SK-N-SH (cell line): ENCODE measurements around the gene PRRT2. TPM values are rescaled to one million over a fixed set of nuclear protein-coding genes. Genes with fewer than 3 reads are reported as not detected.

Experiments
- CTCF ChIA-PET: fragments of 300-600, 350-600 bp; formaldehyde crosslinking; extraction: SDS; loops from one replicate; lab custom pipeline; 2021; lab: Yijun Ruan, JAX
- POLR2A ChIA-PET: fragments of 350-600 bp; sonication (Branson Sonifier 250); formaldehyde crosslinking; extraction: SDS; loops from one replicate; lab custom pipeline; 2020; ENCODE audit warnings: antibody characterized with exemption, inconsistent platforms; lab: Yijun Ruan, JAX
- DNase-seq: peaks from one replicate; pipeline ENCODE4 v3.0.0; 2012
- H2AFZ ChIP-seq: fragments of 200-600 bp; sonication (generic); 2 replicates; pipeline ENCODE4 v1.8.1; 2016; ENCODE audit warnings: antibody characterized with exemption, mild to moderate bottlenecking, low read depth
- H3F3A ChIP-seq: fragments of 200-600 bp; sonication (generic); replicated peaks from 2 replicates; pipeline ENCODE3; 2016; ENCODE audit warnings: antibody characterized with exemption, mild to moderate bottlenecking; ENCODE audit not compliant: insufficient read depth
- H3K27ac ChIP-seq, 2 experiments: fragments of 200-500 bp in 1 of 2; fragments of 200-600 bp in 1 of 2; sonication (Bioruptor generic) in 1 of 2; sonication (generic), shearing (Covaris generic) in 1 of 2; 2 replicates each; pipeline versions ENCODE4 v1.5.1 to v1.6.1; 2014 to 2016; ENCODE audit warnings: low read depth in 2 of 2, inconsistent platforms in 1 of 2, low read length in 1 of 2, mild to moderate bottlenecking in 1 of 2, mixed read lengths in 1 of 2
- H3K27me3 ChIP-seq: fragments of 200-600 bp; sonication (generic), shearing (Covaris generic); 2 replicates; pipeline ENCODE4 v1.6.1; 2016; ENCODE audit warnings: mixed run types; ENCODE audit not compliant: insufficient read depth
- H3K36me3 ChIP-seq, 2 experiments: fragments of 200-500 bp in 1 of 2; fragments of 200-600 bp in 1 of 2; sonication (Bioruptor generic) in 1 of 2; sonication (generic) in 1 of 2; replicated peaks in 1 of 2; 2 replicates each; pipeline versions ENCODE3 to v1.5.1; 2014 to 2016; ENCODE audit warnings: low read length in 1 of 2, mild to moderate bottlenecking in 1 of 2; ENCODE audit not compliant: insufficient read depth in 2 of 2, control insufficient read depth in 1 of 2
- H3K4me1 ChIP-seq, 2 experiments: fragments of 200-500 bp in 1 of 2; fragments of 200-600 bp in 1 of 2; sonication (Bioruptor generic) in 1 of 2; sonication (generic), shearing (Covaris generic) in 1 of 2; 2 replicates each; pipeline versions ENCODE4 v1.5.1 to v1.6.1; 2014 to 2016; ENCODE audit warnings: low read depth in 1 of 2, low read length in 1 of 2, mixed run types in 1 of 2; ENCODE audit not compliant: insufficient read depth in 2 of 2, control insufficient read depth in 1 of 2
- H3K4me2 ChIP-seq: fragments of 200-600 bp; sonication (generic), shearing (Covaris generic); 2 replicates; pipeline ENCODE4 v1.6.1; 2017; ENCODE audit warnings: mixed run types
- H3K4me3 ChIP-seq, 2 experiments: fragments of 200-500 bp in 1 of 2; fragments of 200-600 bp in 1 of 2; sonication (Bioruptor generic) in 1 of 2; sonication (generic), shearing (Covaris generic) in 1 of 2; 2 replicates each; pipeline versions ENCODE4 v1.5.1 to v1.8.1; 2014 to 2016; ENCODE audit warnings: low read depth in 2 of 2, inconsistent platforms in 1 of 2, low read length in 1 of 2, mild to moderate bottlenecking in 1 of 2, mixed read lengths in 1 of 2, moderate library complexity in 1 of 2
- H3K79me2 ChIP-seq: fragments of 200-600 bp; sonication (generic); 2 replicates; pipeline ENCODE4 v1.8.1; 2017; ENCODE audit warnings: mild to moderate bottlenecking; ENCODE audit not compliant: insufficient read depth
- H3K9ac ChIP-seq: fragments of 200-600 bp; sonication (generic); 2 replicates; pipeline ENCODE4 v1.6.1; 2017; ENCODE audit warnings: mixed run types
- H3K9me2 ChIP-seq: fragments of 200-600 bp; sonication (generic); 2 replicates; pipeline ENCODE4 v1.6.1; 2017; ENCODE audit warnings: mixed run types
- H3K9me3 ChIP-seq: fragments of 200-600 bp; sonication (generic); 2 replicates; pipeline ENCODE4 v1.6.1; 2017; ENCODE audit warnings: mixed run types, mild to moderate bottlenecking, moderate library complexity
- H4K20me1 ChIP-seq: fragments of 200-600 bp; sonication (generic); 2 replicates; pipeline ENCODE4 v1.6.1; 2017; ENCODE audit warnings: mild to moderate bottlenecking, mixed run types; ENCODE audit not compliant: insufficient read depth
- CTCF ChIP-seq: fragments of 200-600 bp; sonication (generic); IDR thresholded peaks from 2 replicates; pipeline ENCODE4 v1.6.1; 2017; ENCODE audit warnings: antibody characterized with exemption, mild to moderate bottlenecking, moderate library complexity
- EP300 ChIP-seq, 2 experiments: IDR thresholded peaks; 2 replicates each; pipeline versions ENCODE4 v1.4.0 to v1.6.1; 2012; ENCODE audit warnings: borderline replicate concordance in 1 of 2, low read depth in 1 of 2, low read length in 1 of 2
- FOXJ3 ChIP-seq: sonication (generic); formaldehyde crosslinking; IDR thresholded peaks from 2 replicates; pipeline ENCODE4 v1.5.1; 2020; ENCODE audit warnings: mild to moderate bottlenecking, missing genetic modification reagents
- FOXM1 ChIP-seq: IDR thresholded peaks from 2 replicates; pipeline ENCODE4 v1.4.0; 2012; ENCODE audit warnings: low read depth, mild to moderate bottlenecking
- GABPA ChIP-seq: IDR thresholded peaks from 2 replicates; pipeline ENCODE4 v1.4.0; 2012; ENCODE audit warnings: low read depth, mild to moderate bottlenecking
- MAX ChIP-seq: IDR thresholded peaks from 2 replicates; pipeline ENCODE4 v1.4.0; 2012; ENCODE audit warnings: low read depth
- MXI1 ChIP-seq: IDR thresholded peaks from 2 replicates; pipeline ENCODE4 v1.6.1; 2012; ENCODE audit warnings: mild to moderate bottlenecking, low read depth, low read length, improper control_type of control experiment
- NRF1 ChIP-seq: IDR thresholded peaks from 2 replicates; pipeline ENCODE4 v1.6.1; 2012; ENCODE audit warnings: low read depth, mild to moderate bottlenecking, low read length
- PBX3 ChIP-seq: IDR thresholded peaks from 2 replicates; pipeline ENCODE4; 2012
- POLR2AphosphoS5 ChIP-seq: IDR thresholded peaks from 2 replicates; pipeline ENCODE4 v1.6.1; 2012; ENCODE audit warnings: low read depth, low read length
- RAD21 ChIP-seq: IDR thresholded peaks from 2 replicates; pipeline ENCODE4 v1.6.1; 2012; ENCODE audit warnings: mild to moderate bottlenecking, low read length
- RCOR1 ChIP-seq: fragments of 150-350 bp; IDR thresholded peaks from 2 replicates; pipeline ENCODE4 v1.6.1; 2017; ENCODE audit warnings: antibody characterized with exemption, low read length
- REST ChIP-seq: IDR thresholded peaks from 2 replicates; pipeline ENCODE4 v1.6.1; 2012; ENCODE audit warnings: mild to moderate bottlenecking, low read depth, low read length, moderate library complexity
- RXRA ChIP-seq: IDR thresholded peaks from 2 replicates; pipeline ENCODE4 v1.4.0; 2012; ENCODE audit warnings: low read depth, mild to moderate bottlenecking, borderline replicate concordance
- SIN3A ChIP-seq: IDR thresholded peaks from 2 replicates; pipeline ENCODE4 v1.6.1; 2012; ENCODE audit warnings: low read depth, mild to moderate bottlenecking, low read length, moderate library complexity, borderline replicate concordance
- SMC3 ChIP-seq: IDR thresholded peaks from 2 replicates; pipeline ENCODE4 v1.6.1; 2012; ENCODE audit warnings: low read depth, low read length, improper control_type of control experiment
- TCF12 ChIP-seq: IDR thresholded peaks from 2 replicates; pipeline ENCODE4 v1.4.0; 2012
- USF2 ChIP-seq: fragments of 150-350 bp; IDR thresholded peaks from 2 replicates; pipeline ENCODE4 v1.6.1; 2017; ENCODE audit warnings: antibody characterized with exemption, low read length, low read depth, borderline replicate concordance
- WGBS: methylation state at CpG from one replicate; pipeline ENCODE4 v1.1.6; 2017; ENCODE audit warnings: low lambda C conversion rate; 5-methylcytosine and 5-hydroxymethylcytosine counted together
- polyA plus RNA-seq, 3 experiments: library from polyadenylated mRNA; depleted of rRNA; stranded (reverse); fragments of >200 nt; gene quantifications; 2 replicates each; pipeline ENCODE4 v1.2.3, GENCODE V29; 2012

The PRRT2 gene
- polyA plus RNA-seq, 1 of the 3 experiments (the other 2 are of a cell fraction) = 28.1 TPM

GRCh38 chr16:29806641-29807425, 5.2 kb upstream of the PRRT2 start (continued):
- TF ChIP-seq FOXM1 (no peak), PBX3 (no peak), SIN3A (peak; percentile 48; the same call in 1 of the 2 replicates), GABPA (no peak), RXRA (no peak), FOXJ3 (CRISPR knock-in tag) (no peak), EP300 (IDR thresholded peaks at IDR 0.05; ENCODE audit: borderline replicate concordance in 1 of 2, low read depth in 1 of 2, low read length in 1 of 2) (no peak), RCOR1 (no peak), TCF12 (no peak), USF2 (no peak)

GRCh38 chr16:29807426-29808218, 4.4 kb upstream of the PRRT2 start:
- H3K9me3 ChIP-seq = no peaks in the 10 kb centered on the region
- peaks cover 60% of the 10 kb centered on the region for H3F3A ChIP-seq
- H3K79me2 ChIP-seq = peaks cover 40% of the 10 kb centered on the region
- ChIA-PET POLR2A (interaction anchor here (0.6 to 1.3 kb wide), 8 partner anchors 9 to 588 kb away, joined by 3 to 7 read pairs (median 3); partner anchors contain the start of genes CDIPT, PAGR1 and ZNF48), CTCF (interaction anchor here (0.8 to 2.6 kb wide), 22 partner anchors 9 to 248 kb away, joined by 3 to 24 read pairs (median 5); partner anchors contain the start of genes KIF22, MVP, PAGR1 and TAOK2)
- H3K9ac ChIP-seq = peak overlapping the region; percentile 62
- peak; percentile 98 for TF ChIP-seq MAX
- peak; percentile 58 for TF ChIP-seq CTCF
- 0 out of 2 replicates have a peak, but pooled peaks have one; percentile 53 for TF ChIP-seq REST
- no peak for TF ChIP-seq NRF1
- TF ChIP-seq PBX3 = peak; percentile 28; the same call in 1 of the 2 replicates
- TF ChIP-seq SIN3A = no peak
- peak; percentile 88; the same call in 1 of the 2 replicates for TF ChIP-seq MXI1
- no peak for TF ChIP-seq EP300 (IDR thresholded peaks at IDR 0.05; ENCODE audit: borderline replicate concordance in 1 of 2, low read depth in 1 of 2, low read length in 1 of 2)
- peak; percentile 22; the same call in 1 of the 2 replicates for TF ChIP-seq POLR2AphosphoS5
- peak; percentile 63 for TF ChIP-seq RAD21
- peak; percentile 46 for TF ChIP-seq SMC3
- TF ChIP-seq GABPA = peak; percentile 65; the same call in 1 of the 2 replicates
- H3K4me2 ChIP-seq = peak overlapping the region; percentile 97
- peaks cover 25 to 50% of the 10 kb centered on the region in 2 experiments for H3K4me1 ChIP-seq
- no peak overlapping the region for H2AFZ ChIP-seq
- peaks cover 20% of the 10 kb centered on the region in 2 experiments for H3K36me3 ChIP-seq
- peak overlapping the region; percentile 71 to 89 for H3K27ac ChIP-seq
- no peaks in the 10 kb centered on the region for H3K9me2 ChIP-seq
- H4K20me1 ChIP-seq = peaks cover 15% of the 10 kb centered on the region
- no peaks in the 10 kb centered on the region for H3K27me3 ChIP-seq
- WGBS = 2% methylated on average over 28 of the region's 69 CpGs
- DNase-seq = peak; percentile 77
- H3K4me3 ChIP-seq = peak overlapping the region; percentile 70 to 76
